H9 (cell line): ENCODE data around the gene SENP2. TPM values are rescaled to one million over a fixed set of nuclear protein-coding genes. Genes with fewer than 3 reads are reported as not detected.

ENCODE experiments used
- DNase-seq: peaks from one replicate; pipeline ENCODE4 v3.0.0-alpha.2; 2017
- H2AFZ ChIP-seq: one replicate; pipeline ENCODE4 v1.6.1; 2013; ENCODE audit warnings: mild to moderate bottlenecking, low read length, control low read depth, moderate library complexity
- H2AK5ac ChIP-seq: 2 replicates; pipeline ENCODE4 v1.6.1; 2013; ENCODE audit warnings: low read length, control low read depth, mixed read lengths; ENCODE audit not compliant: insufficient read length
- H2BK120ac ChIP-seq: one replicate; pipeline ENCODE4 v1.6.1; 2013; ENCODE audit warnings: low read depth, mild to moderate bottlenecking, low read length, control low read depth, inconsistent platforms; ENCODE audit not compliant: poor library complexity, severe bottlenecking
- H2BK12ac ChIP-seq: 2 replicates; pipeline ENCODE4 v1.6.1; 2013; ENCODE audit warnings: low read length, control low read depth, mixed read lengths, low read depth; ENCODE audit not compliant: insufficient read length
- H2BK15ac ChIP-seq: 2 replicates; pipeline ENCODE4 v1.6.1; 2013; ENCODE audit warnings: low read depth, low read length, control low read depth
- H2BK20ac ChIP-seq: one replicate; pipeline ENCODE4 v1.6.1; 2013; ENCODE audit warnings: low read depth, mild to moderate bottlenecking, low read length, control low read depth, inconsistent platforms; ENCODE audit not compliant: poor library complexity, severe bottlenecking
- H2BK5ac ChIP-seq: 2 replicates; pipeline ENCODE4 v1.6.1; 2013; ENCODE audit warnings: low read length, control low read depth, mixed read lengths; ENCODE audit not compliant: insufficient read length
- H3K14ac ChIP-seq: 2 replicates; pipeline ENCODE4 v1.6.1; 2013; ENCODE audit warnings: low read length, control low read depth; ENCODE audit not compliant: insufficient read depth
- H3K18ac ChIP-seq: 2 replicates; pipeline ENCODE4 v1.6.1; 2013; ENCODE audit warnings: low read depth, mild to moderate bottlenecking, mixed read lengths, low read length, control low read depth; ENCODE audit not compliant: insufficient read length
- H3K23ac ChIP-seq: 2 replicates; pipeline ENCODE4 v1.6.1; 2013; ENCODE audit warnings: low read length, control low read depth, mixed read lengths, low read depth; ENCODE audit not compliant: insufficient read length
- H3K23me2 ChIP-seq: 2 replicates; pipeline ENCODE4 v1.6.1; 2013; ENCODE audit warnings: low read depth, mild to moderate bottlenecking, mixed read lengths, low read length, control low read depth; ENCODE audit not compliant: insufficient read length, poor library complexity, severe bottlenecking
- H3K27ac ChIP-seq: 2 replicates; pipeline ENCODE4 v1.5.1; 2013; ENCODE audit warnings: low read length, control low read depth, mixed read lengths, low read depth; ENCODE audit not compliant: insufficient read length
- H3K27me3 ChIP-seq: 2 replicates; pipeline ENCODE4 v1.6.1; 2013; ENCODE audit warnings: low read length, control low read depth, inconsistent platforms; ENCODE audit not compliant: insufficient read depth
- H3K4ac ChIP-seq: 2 replicates; pipeline ENCODE4 v1.6.1; 2013; ENCODE audit warnings: low read depth, mild to moderate bottlenecking, control low read depth, inconsistent platforms, low read length, moderate library complexity
- H3K4me1 ChIP-seq: 2 replicates; pipeline ENCODE4 v1.6.1; 2013; ENCODE audit warnings: low read length, control low read depth, inconsistent platforms; ENCODE audit not compliant: insufficient read depth
- H3K4me2 ChIP-seq: 2 replicates; pipeline ENCODE4 v1.6.1; 2013; ENCODE audit warnings: low read length, control low read depth, mixed read lengths; ENCODE audit not compliant: insufficient read length, insufficient read depth
- H3K56ac ChIP-seq: 2 replicates; pipeline ENCODE4 v1.6.1; 2013; ENCODE audit warnings: low read depth, mild to moderate bottlenecking, mixed read lengths, low read length, control low read depth; ENCODE audit not compliant: insufficient read length
- H3K79me1 ChIP-seq: 2 replicates; pipeline ENCODE4 v1.6.1; 2013; ENCODE audit warnings: low read depth, mild to moderate bottlenecking, moderate library complexity, low read length, control low read depth, inconsistent platforms; ENCODE audit not compliant: insufficient read depth, poor library complexity, severe bottlenecking
- H3K79me2 ChIP-seq: 2 replicates; pipeline ENCODE4 v1.6.1; 2013; ENCODE audit warnings: low read length, control low read depth, inconsistent platforms; ENCODE audit not compliant: insufficient read depth
- H3K9ac ChIP-seq: 2 replicates; pipeline ENCODE4 v1.6.1; 2013; ENCODE audit warnings: low read length, control low read depth, mixed read lengths; ENCODE audit not compliant: insufficient read length; ENCODE audit errors: extremely low read depth
- H3K9me3 ChIP-seq: one replicate; pipeline ENCODE4 v1.6.1; 2013; ENCODE audit warnings: low read depth, low read length, inconsistent platforms; ENCODE audit not compliant: control insufficient read depth
- H3T11ph ChIP-seq: one replicate; pipeline ENCODE4 v1.6.1; 2013; ENCODE audit warnings: mild to moderate bottlenecking, low read length, control low read depth, inconsistent platforms
- H4K20me1 ChIP-seq: one replicate; pipeline ENCODE4 v1.6.1; 2013; ENCODE audit not compliant: control insufficient read depth, insufficient read length, insufficient read depth
- H4K5ac ChIP-seq: 2 replicates; pipeline ENCODE4 v1.6.1; 2013; ENCODE audit warnings: low read depth, mild to moderate bottlenecking, mixed read lengths, low read length, control low read depth; ENCODE audit not compliant: insufficient read length
- H4K8ac ChIP-seq: replicated peaks from 2 replicates; pipeline ENCODE4 v1.6.1; 2013; ENCODE audit warnings: low read length, control low read depth, mixed read lengths, low read depth; ENCODE audit not compliant: insufficient read length
- H4K91ac ChIP-seq: 2 replicates; pipeline ENCODE4 v1.6.1; 2013; ENCODE audit warnings: low read depth, mild to moderate bottlenecking, moderate library complexity, mixed read lengths, low read length, control low read depth; ENCODE audit not compliant: insufficient read length
- H3K27ac Mint-ChIP-seq, 3 experiments: 2 replicates in 2 of 3; 3 replicates in 1 of 3; pipeline ENCODE4 v1.8.0; 2020 to 2021; ENCODE audit warnings: mixed read lengths in 3 of 3, mild to moderate bottlenecking in 1 of 3, moderate library complexity in 1 of 3
- H3K27me3 Mint-ChIP-seq: 2 replicates; pipeline ENCODE4 v1.8.0; 2021; ENCODE audit warnings: low read depth, mild to moderate bottlenecking, moderate library complexity, mixed read lengths
- H3K36me3 Mint-ChIP-seq, 3 experiments: 2 replicates in 2 of 3; 3 replicates in 1 of 3; pipeline ENCODE4 v1.8.0; 2020 to 2021; ENCODE audit warnings: low read depth in 3 of 3, mixed read lengths in 3 of 3; ENCODE audit not compliant: insufficient read depth in 1 of 3
- H3K4me1 Mint-ChIP-seq, 2 experiments: 2 replicates each; pipeline ENCODE4 v1.8.0; 2020; ENCODE audit warnings: mixed read lengths in 2 of 2
- H3K4me3 Mint-ChIP-seq, 2 experiments: 2 replicates in 1 of 2; 3 replicates in 1 of 2; pipeline ENCODE4 v1.8.0; 2020 to 2021; ENCODE audit warnings: mild to moderate bottlenecking in 2 of 2, mixed read lengths in 2 of 2, moderate library complexity in 1 of 2
- H3K9me3 Mint-ChIP-seq, 2 experiments: 2 replicates in 1 of 2; 3 replicates in 1 of 2; pipeline ENCODE4 v1.8.0; 2020; ENCODE audit warnings: mild to moderate bottlenecking in 2 of 2, mixed read lengths in 2 of 2, moderate library complexity in 1 of 2
- CTCF ChIP-seq: fragments of 200-600 bp; sonication (generic); conservative IDR thresholded peaks from 3 replicates; pipeline ENCODE4 v1.8.0; 2021; ENCODE audit warnings: antibody characterized with exemption, mild to moderate bottlenecking
- WGBS: extraction: QIAGEN DNeasy Blood & Tissue Kit; methylation state at CpG from one replicate; pipeline ENCODE4 v1.1.7; 2013; ENCODE audit warnings: missing lambda C conversion rate, low lambda C conversion rate, mixed read lengths; ENCODE audit not compliant: insufficient read length; ENCODE audit errors: extremely low coverage; 5-methylcytosine and 5-hydroxymethylcytosine counted together
- total RNA-seq: library from RNA; stranded (reverse); gene quantifications from 2 replicates; pipeline ENCODE4 v1.2.1, GENCODE V29; 2021

SENP2 gene
- total RNA-seq, 1 experiment from 2014 or later = 90.1 TPM

DNA sequence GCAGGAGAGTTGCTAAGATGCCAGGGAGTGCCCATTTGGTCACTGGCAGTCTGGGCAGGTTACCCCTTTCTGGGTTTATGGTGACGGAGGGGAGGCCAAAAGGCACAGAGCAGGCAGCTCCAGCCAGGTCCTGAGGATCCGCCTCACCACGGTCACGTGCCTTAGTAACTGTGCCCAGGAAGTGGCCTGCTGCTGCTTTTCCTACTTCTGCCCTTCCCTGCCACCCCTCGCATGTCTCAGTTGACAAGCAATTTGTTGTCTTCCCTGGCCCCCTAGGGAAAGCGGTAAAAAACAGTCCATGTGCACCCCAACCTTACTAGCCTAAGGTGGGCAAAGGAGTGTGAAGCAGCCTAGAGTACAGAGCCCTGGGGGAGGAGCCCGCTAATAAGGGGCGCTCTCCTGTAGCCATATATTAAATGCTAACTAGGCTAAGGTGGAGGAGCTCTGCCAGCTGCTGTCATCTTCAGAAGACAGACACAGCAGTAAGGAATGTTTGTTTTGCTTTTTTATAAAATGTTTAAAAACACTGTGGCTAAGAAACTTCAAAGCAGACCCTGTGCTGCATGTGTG, 24.6 kb upstream of the SENP2 start:
- WGBS = no CpG with 5 or more reads among the region's 8 CpGs
- Histone ChIP-seq H3K23ac (no peak overlapping the region), H4K8ac (no peak overlapping the region), H3K14ac (no peak overlapping the region), H4K91ac (no peak overlapping the region), H3T11ph (no peak overlapping the region), H3K9me3 (no peaks in the 10 kb centered on the region), H3K79me1 (no peaks in the 10 kb centered on the region), H3K4me2 (no peak overlapping the region), H2BK120ac (no peak overlapping the region), H3K23me2 (no peaks in the 10 kb centered on the region), H3K9ac (no peak overlapping the region), H3K27me3 (no peaks in the 10 kb centered on the region; the same call in 1 of the 2 replicates), H2AFZ (no peak overlapping the region), H2AK5ac (no peak overlapping the region), H3K79me2 (no peaks in the 10 kb centered on the region), H3K56ac (no peak overlapping the region), H4K5ac (no peak overlapping the region), H3K4me1 (0 out of 2 replicates have a peak, but pooled peaks cover 5% of the 10 kb centered on the region), H3K18ac (no peak overlapping the region), H3K4ac (no peak overlapping the region), H2BK15ac (no peak overlapping the region), H4K20me1 (no peaks in the 10 kb centered on the region), H3K27ac (no peak overlapping the region), H2BK5ac (no peak overlapping the region), H2BK20ac (no peak overlapping the region), H2BK12ac (no peak overlapping the region)
- TF ChIP-seq CTCF = no peak
- Mint-ChIP-seq H3K4me3 (no peak overlapping the region), H3K9me3 (no peaks in the 10 kb centered on the region), H3K27me3 (peaks cover 2% of the 10 kb centered on the region), H3K4me1 (peaks cover 39 to 41% of the 10 kb centered on the region in 2 experiments), H3K27ac (peak overlapping the region in 2 of 3 experiments; percentile 55 to 96; a peak in 3 of 7 replicates), H3K36me3 (no peaks in the 10 kb centered on the region; a peak in 1 of 7 replicates)
- peak; percentile 44 for DNase-seq
